NCI-H1092 (cell line): ENCODE measurements around the gene UTF1.

Experiments
- DNase-seq: peaks from one replicate; lab custom pipeline; 2025; lab: John Stamatoyannopoulos, UW

UTF1 gene

GRCh38 chr10:133247681-133248333, 17.8 kb downstream of the UTF1 start:
- DNase-seq, result no peak

GRCh38 chr10:133248334-133248715, 18.3 kb downstream of the UTF1 start:
- DNase-seq, result no peak

- no peak for DNase-seq
Measured at GRCh38 chr10:133249094-133249780, 19.2 kb downstream of the UTF1 start.

GRCh38 chr10:133249975-133250754, 20.1 kb downstream of the UTF1 start:
- no peak for DNase-seq

GRCh38 chr10:133251388-133252222, 21.6 kb downstream of the UTF1 start:
- DNase-seq, result no peak

- no peak for DNase-seq
Measured at GRCh38 chr10:133252223-133252552, 22.2 kb downstream of the UTF1 start.

GRCh38 chr10:133253361-133253955, 23.4 kb downstream of the UTF1 start:
- no peak for DNase-seq

GRCh38 chr10:133254421-133255120, 24.6 kb downstream of the UTF1 start:
- no peak for DNase-seq

- DNase-seq, result no peak
Measured at GRCh38 chr10:133255323-133255722, 25.3 kb downstream of the UTF1 start.

- no peak for DNase-seq
Measured at GRCh38 chr10:133257489-133258065, 27.6 kb downstream of the UTF1 start.

- no peak for DNase-seq
Measured at GRCh38 chr10:133258066-133258817, 28.2 kb downstream of the UTF1 start.

- no peak for DNase-seq
Measured at GRCh38 chr10:133258818-133259601, 29.0 kb downstream of the UTF1 start.

- no peak for DNase-seq
Measured at GRCh38 chr10:133259602-133259989, 29.6 kb downstream of the UTF1 start.

GRCh38 chr10:133260895-133261725, 31.1 kb downstream of the UTF1 start:
- no peak for DNase-seq

- no peak for DNase-seq
Measured at GRCh38 chr10:133261726-133262325, 31.8 kb downstream of the UTF1 start.

GRCh38 chr10:133262696-133263095, 32.7 kb downstream of the UTF1 start:
- DNase-seq, result no peak

- no peak for DNase-seq
Measured at GRCh38 chr10:133263674-133264073, 33.7 kb downstream of the UTF1 start.

- DNase-seq, result no peak
Measured at GRCh38 chr10:133264461-133264860, 34.4 kb downstream of the UTF1 start.
